GM12878 (cell line): Measurements from ENCODE around the gene TNFAIP3.

Experiments used
- ASH2L ChIP-seq: fragments of 300-600, 200-600 bp; sonication (generic); IDR thresholded peaks from 2 replicates; pipeline ENCODE4 v1.6.1; 2017; ENCODE audit warnings: low read depth, mild to moderate bottlenecking, borderline replicate concordance
- BACH1 ChIP-seq: fragments of 450-650 bp; IDR thresholded peaks from 2 replicates; pipeline ENCODE4 v1.6.1; 2017; ENCODE audit warnings: mild to moderate bottlenecking, borderline replicate concordance
- CTCF ChIP-seq, 3 experiments: IDR thresholded peaks in 2 of 3; conservative IDR thresholded peaks in 1 of 3; 2 replicates each; pipeline ENCODE4 v1.5.1; 2011; ENCODE audit warnings: low read depth in 3 of 3, low read length in 3 of 3, mild to moderate bottlenecking in 3 of 3, control low read depth in 2 of 3, moderate library complexity in 2 of 3, inconsistent platforms in 1 of 3, mixed read lengths in 1 of 3; ENCODE audit not compliant: control insufficient read depth in 2 of 3, insufficient read depth in 1 of 3; ENCODE audit errors: extremely low read depth in 1 of 3
- EZH2 ChIP-seq: IDR thresholded peaks from 2 replicates; pipeline ENCODE4 v1.6.1; 2012; ENCODE audit warnings: low read depth, mild to moderate bottlenecking, control low read depth, inconsistent platforms, low read length, borderline replicate concordance; ENCODE audit not compliant: control insufficient read depth
- JUNB ChIP-seq: IDR thresholded peaks from 2 replicates; pipeline ENCODE4 v1.6.1; 2016; ENCODE audit warnings: antibody characterized with exemption, mild to moderate bottlenecking
- KDM1A ChIP-seq: fragments of 200-600 bp; sonication (generic); IDR thresholded peaks from 2 replicates; pipeline ENCODE4 v1.6.1; 2016; ENCODE audit warnings: borderline replicate concordance
- NFYB ChIP-seq: IDR thresholded peaks from 2 replicates; pipeline ENCODE4 v1.6.1; 2011; ENCODE audit warnings: low read depth, mild to moderate bottlenecking, low read length, improper control_type of control experiment, moderate library complexity; ENCODE audit not compliant: insufficient read depth
- NRF1 ChIP-seq: conservative IDR thresholded peaks from 2 replicates; pipeline ENCODE4 v1.6.1; 2011; ENCODE audit warnings: mild to moderate bottlenecking, low read depth, low read length, improper control_type of control experiment
- PBX3 ChIP-seq: IDR thresholded peaks from 2 replicates; pipeline ENCODE4 v1.6.1; 2011; ENCODE audit warnings: mild to moderate bottlenecking, low read depth, low read length, moderate library complexity; ENCODE audit not compliant: insufficient replicate concordance
- TAF1 ChIP-seq: IDR thresholded peaks from 2 replicates; pipeline ENCODE4 v1.6.1; 2011; ENCODE audit warnings: mild to moderate bottlenecking, low read depth, low read length, borderline replicate concordance

GRCh38 chr6:137926985-137927384 lies 59.9 kb downstream of the TNFAIP3 start:
- TF ChIP-seq TAF1 (no peak), PBX3 (no peak), JUNB (no peak), BACH1 (no peak), KDM1A (no peak), EZH2 (no peak), ASH2L (no peak), CTCF (IDR thresholded peaks at IDR 0.05 in 2 of 3, conservative IDR thresholded peaks at IDR 0.05 in 1 of 3; ENCODE audit: control insufficient read depth in 2 of 3, extremely low read depth in 1 of 3, insufficient read depth in 1 of 3, low read depth in 3 of 3, low read length in 3 of 3) (no peak), NRF1 (no peak), NFYB (no peak)
